Esophagus squamous epithelium (tissue), 4 donors: ENCODE results near the gene SLC23A3.

Experiments
- POLR2A ChIP-seq, 4 donors: fragments of 450-650 bp; IDR thresholded peaks; one replicate each; pipeline ENCODE4 v1.6.1; 2017; ENCODE audit warnings: antibody characterized with exemption in 4 of 4, mild to moderate bottlenecking in 4 of 4, moderate library complexity in 3 of 4
- TF ChIP-seq, protein P1 (sequence below), 6 experiments: fragments of 450-650 bp in 4 of 6; fragments of 200-600 bp in 2 of 6; sonication (generic) in 2 of 6; IDR thresholded peaks; one replicate each; pipeline ENCODE4 v1.5.1; 2016 to 2019; ENCODE audit warnings: antibody characterized with exemption in 6 of 6, mild to moderate bottlenecking in 4 of 6, moderate library complexity in 4 of 6

DNA sequence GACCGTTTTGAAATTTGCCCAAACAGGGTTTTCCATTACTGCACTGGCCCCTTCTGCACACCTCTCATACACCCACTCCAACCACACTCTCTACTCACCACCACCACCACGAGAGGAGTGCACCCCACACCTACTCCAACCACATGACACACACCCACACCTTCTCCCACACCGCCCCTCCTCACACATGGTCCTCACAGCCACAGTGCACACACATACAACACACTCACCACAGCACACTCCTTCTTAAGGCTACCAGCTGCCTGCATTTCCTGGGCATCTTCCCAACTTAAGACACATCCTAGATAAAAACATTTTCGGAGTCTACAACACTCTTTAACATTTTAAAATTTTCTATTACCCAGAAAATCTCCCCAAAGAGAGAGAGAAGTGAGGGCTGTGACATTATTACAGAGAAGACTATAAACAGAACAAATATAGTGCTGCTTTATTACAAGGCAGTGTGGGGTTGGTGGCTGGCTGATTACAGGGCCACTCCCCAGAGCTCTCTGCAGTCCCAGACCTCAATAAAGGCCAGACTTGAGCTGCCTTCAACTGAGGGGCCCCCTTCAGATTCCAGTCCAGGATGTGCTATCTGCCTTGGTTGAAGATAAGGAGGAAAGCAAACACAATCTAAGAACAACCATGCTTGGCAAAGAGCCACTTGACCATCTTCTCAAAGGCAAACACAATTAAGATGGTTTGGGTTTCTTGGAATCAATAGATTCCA, 45.3 kb downstream of the SLC23A3 start:
- TF ChIP-seq, protein P1, sequence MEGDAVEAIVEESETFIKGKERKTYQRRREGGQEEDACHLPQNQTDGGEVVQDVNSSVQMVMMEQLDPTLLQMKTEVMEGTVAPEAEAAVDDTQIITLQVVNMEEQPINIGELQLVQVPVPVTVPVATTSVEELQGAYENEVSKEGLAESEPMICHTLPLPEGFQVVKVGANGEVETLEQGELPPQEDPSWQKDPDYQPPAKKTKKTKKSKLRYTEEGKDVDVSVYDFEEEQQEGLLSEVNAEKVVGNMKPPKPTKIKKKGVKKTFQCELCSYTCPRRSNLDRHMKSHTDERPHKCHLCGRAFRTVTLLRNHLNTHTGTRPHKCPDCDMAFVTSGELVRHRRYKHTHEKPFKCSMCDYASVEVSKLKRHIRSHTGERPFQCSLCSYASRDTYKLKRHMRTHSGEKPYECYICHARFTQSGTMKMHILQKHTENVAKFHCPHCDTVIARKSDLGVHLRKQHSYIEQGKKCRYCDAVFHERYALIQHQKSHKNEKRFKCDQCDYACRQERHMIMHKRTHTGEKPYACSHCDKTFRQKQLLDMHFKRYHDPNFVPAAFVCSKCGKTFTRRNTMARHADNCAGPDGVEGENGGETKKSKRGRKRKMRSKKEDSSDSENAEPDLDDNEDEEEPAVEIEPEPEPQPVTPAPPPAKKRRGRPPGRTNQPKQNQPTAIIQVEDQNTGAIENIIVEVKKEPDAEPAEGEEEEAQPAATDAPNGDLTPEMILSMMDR (IDR thresholded peaks at IDR 0.05), result no peak
- TF ChIP-seq POLR2A (IDR thresholded peaks at IDR 0.05), result no peak
